Esophagus squamous epithelium (tissue), 5 donors: Measurements from ENCODE around the gene ST7. TPM values are rescaled to one million over a fixed set of nuclear protein-coding genes. Genes with fewer than 3 reads are reported as not detected.

Experiments
- DNase-seq: peaks from one replicate; lab custom pipeline; 2025; lab: John Stamatoyannopoulos, UW
- H3K27ac ChIP-seq, 4 donors: fragments of 200-600 bp; sonication (generic); one replicate each; pipeline ENCODE4 v1.5.1; 2016 to 2019; ENCODE audit warnings: mild to moderate bottlenecking in 1 of 4
- H3K27me3 ChIP-seq, 4 donors: fragments of 200-600 bp; sonication (generic); 1 replicate in 3 of 4; 2 replicates in 1 of 4; pipeline versions ENCODE4 v1.5.1 to v1.6.0; 2017 to 2021; ENCODE audit warnings: antibody characterized with exemption in 1 of 4
- H3K36me3 ChIP-seq, 3 donors: fragments of 200-600 bp; sonication (generic); one replicate each; pipeline ENCODE4 v1.5.1; 2016 to 2019
- H3K4me1 ChIP-seq, 3 donors: fragments of 200-600 bp; sonication (generic); one replicate each; pipeline ENCODE4 v1.5.1; 2017 to 2019
- H3K4me3 ChIP-seq, 4 donors: fragments of 200-600 bp; sonication (generic); 1 replicate in 3 of 4; 2 replicates in 1 of 4; pipeline ENCODE4 v1.5.1; 2016 to 2019; ENCODE audit warnings: mild to moderate bottlenecking in 2 of 4, moderate library complexity in 1 of 4
- H3K9me3 ChIP-seq, 3 donors: fragments of 200-600 bp; sonication (generic); one replicate each; pipeline ENCODE4 v1.5.1; 2016 to 2019
- POLR2A ChIP-seq, 4 donors: fragments of 450-650 bp; IDR thresholded peaks; one replicate each; pipeline ENCODE4 v1.6.1; 2017; ENCODE audit warnings: antibody characterized with exemption in 4 of 4, mild to moderate bottlenecking in 4 of 4, moderate library complexity in 3 of 4
- WGBS, 2 donors: methylation state at CpG; one replicate each; pipeline ENCODE4 v1.1.5; 2018; 5-methylcytosine and 5-hydroxymethylcytosine counted together
- intact Hi-C: fragments of 100-400 bp; cut with DNase I; formaldehyde crosslinking; loops from one replicate; pipeline ENCODE4 v1.15.0; 2022
- total RNA-seq, 4 donors: library from RNA; depleted of rRNA; stranded (reverse); fragments of >200 nt; gene quantifications; one replicate each; pipeline ENCODE4 v1.1.0, GENCODE V29; 2016
- TF ChIP-seq, protein P1 (sequence below), 6 experiments: fragments of 450-650 bp in 4 of 6; fragments of 200-600 bp in 2 of 6; sonication (generic) in 2 of 6; IDR thresholded peaks; one replicate each; pipeline ENCODE4 v1.5.1; 2016 to 2019; ENCODE audit warnings: antibody characterized with exemption in 6 of 6, mild to moderate bottlenecking in 4 of 6, moderate library complexity in 4 of 6
- donor health status: DM: yes; HTN: yes; CAD: no.

ST7 gene
- total RNA-seq, 4 donors from 2014 or later = 12.9 to 18.0 (median 15.3) TPM

DNA sequence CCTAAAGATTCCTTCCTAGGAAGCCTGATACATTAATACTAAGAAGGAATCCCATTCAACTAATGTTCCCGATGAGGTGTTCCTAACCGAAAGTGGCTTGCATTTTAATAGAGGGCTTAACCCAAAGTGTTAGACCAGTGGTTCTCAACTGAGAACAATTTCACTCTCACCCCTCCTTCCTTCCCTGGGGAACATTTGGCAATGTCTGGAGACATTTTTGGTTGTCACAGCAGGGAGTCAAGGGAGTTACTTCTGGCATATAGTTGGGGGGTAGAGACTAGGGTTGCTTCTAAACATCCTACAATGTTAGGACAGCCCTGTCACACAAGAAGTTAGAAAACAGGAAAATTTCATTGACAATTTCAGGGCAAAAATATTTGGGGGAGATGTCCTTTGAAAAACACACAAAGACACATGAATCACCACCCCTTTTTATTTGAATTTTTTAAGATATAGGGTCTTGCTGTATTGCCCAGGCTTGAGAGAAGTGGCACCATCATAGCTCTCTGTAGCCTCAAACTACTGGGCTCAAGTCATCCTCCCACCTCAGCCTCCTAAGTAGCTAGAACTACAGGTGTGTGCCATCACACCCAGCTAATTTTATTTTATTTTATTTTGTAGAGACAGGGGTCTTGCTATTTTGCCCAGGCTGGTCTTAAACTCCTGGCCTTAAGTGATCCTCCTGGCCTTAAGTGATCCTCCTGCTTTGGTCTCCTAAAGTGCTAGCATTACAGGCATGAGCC is 318.9 kb downstream of the ST7 start:
- 83 to 87% methylated on average over 2 of the region's 2 CpGs for WGBS, 2 donors
- peaks cover 0 to 13% (median 3%) of the 10 kb centered on the region in 3 donors for H3K4me1 ChIP-seq
- TF ChIP-seq, protein P1, sequence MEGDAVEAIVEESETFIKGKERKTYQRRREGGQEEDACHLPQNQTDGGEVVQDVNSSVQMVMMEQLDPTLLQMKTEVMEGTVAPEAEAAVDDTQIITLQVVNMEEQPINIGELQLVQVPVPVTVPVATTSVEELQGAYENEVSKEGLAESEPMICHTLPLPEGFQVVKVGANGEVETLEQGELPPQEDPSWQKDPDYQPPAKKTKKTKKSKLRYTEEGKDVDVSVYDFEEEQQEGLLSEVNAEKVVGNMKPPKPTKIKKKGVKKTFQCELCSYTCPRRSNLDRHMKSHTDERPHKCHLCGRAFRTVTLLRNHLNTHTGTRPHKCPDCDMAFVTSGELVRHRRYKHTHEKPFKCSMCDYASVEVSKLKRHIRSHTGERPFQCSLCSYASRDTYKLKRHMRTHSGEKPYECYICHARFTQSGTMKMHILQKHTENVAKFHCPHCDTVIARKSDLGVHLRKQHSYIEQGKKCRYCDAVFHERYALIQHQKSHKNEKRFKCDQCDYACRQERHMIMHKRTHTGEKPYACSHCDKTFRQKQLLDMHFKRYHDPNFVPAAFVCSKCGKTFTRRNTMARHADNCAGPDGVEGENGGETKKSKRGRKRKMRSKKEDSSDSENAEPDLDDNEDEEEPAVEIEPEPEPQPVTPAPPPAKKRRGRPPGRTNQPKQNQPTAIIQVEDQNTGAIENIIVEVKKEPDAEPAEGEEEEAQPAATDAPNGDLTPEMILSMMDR (IDR thresholded peaks at IDR 0.05) = no peak
- TF ChIP-seq POLR2A (IDR thresholded peaks at IDR 0.05) = no peak
- H3K4me3 ChIP-seq = no peak overlapping the region
- H3K36me3 ChIP-seq = no peaks in the 10 kb centered on the region
- H3K27ac ChIP-seq = no peak overlapping the region
- no peak for DNase-seq
- intact Hi-C loops = no loop called here
- H3K9me3 ChIP-seq = no peaks in the 10 kb centered on the region
- peaks cover 0 to 7% (median 0%) of the 10 kb centered on the region in 4 donors for H3K27me3 ChIP-seq

GRCh38 chr7:117273325-117273724 is 320.0 kb downstream of the ST7 start:
- Histone ChIP-seq H3K4me1 (peaks cover 0 to 13% (median 3%) of the 10 kb centered on the region in 3 donors), H3K27ac (no peak overlapping the region), H3K36me3 (no peaks in the 10 kb centered on the region), H3K9me3 (no peaks in the 10 kb centered on the region), H3K4me3 (no peak overlapping the region), H3K27me3 (peaks cover 0 to 7% (median 0%) of the 10 kb centered on the region in 4 donors)
- TF ChIP-seq POLR2A (IDR thresholded peaks at IDR 0.05) = no peak
- TF ChIP-seq, protein P1 (IDR thresholded peaks at IDR 0.05) = no peak
- no peak for DNase-seq
- WGBS, 2 donors = 35 to 36% methylated on average over 2 of the region's 2 CpGs
- intact Hi-C loops = no loop called here

GRCh38 chr7:117273814-117274225 is 320.5 kb downstream of the ST7 start:
- intact Hi-C loops = no loop called here
- Histone ChIP-seq H3K27me3 (peaks cover 0 to 7% (median 0%) of the 10 kb centered on the region in 4 donors), H3K27ac (no peak overlapping the region), H3K9me3 (no peaks in the 10 kb centered on the region), H3K36me3 (no peaks in the 10 kb centered on the region), H3K4me1 (peaks cover 0 to 13% (median 3%) of the 10 kb centered on the region in 3 donors), H3K4me3 (no peak overlapping the region)
- TF ChIP-seq POLR2A (IDR thresholded peaks at IDR 0.05) = no peak
- TF ChIP-seq, protein P1 (IDR thresholded peaks at IDR 0.05) = no peak
- WGBS, 2 donors = 23 to 29% methylated on average over 11 of the region's 11 CpGs
- DNase-seq = no peak

- H3K36me3 ChIP-seq = no peaks in the 10 kb centered on the region
- H3K27ac ChIP-seq = no peak overlapping the region
- peaks cover 0 to 15% (median 3%) of the 10 kb centered on the region in 3 donors for H3K4me1 ChIP-seq
- intact Hi-C loops = no loop called here
- H3K27me3 ChIP-seq = peaks cover 0 to 7% (median 0%) of the 10 kb centered on the region in 4 donors
- TF ChIP-seq, protein P1 (IDR thresholded peaks at IDR 0.05) = no peak
- no peak for TF ChIP-seq POLR2A (IDR thresholded peaks at IDR 0.05)
- DNase-seq = no peak
- no peaks in the 10 kb centered on the region for H3K9me3 ChIP-seq
- WGBS, 2 donors = 75 to 76% methylated on average over 3 to 4 of the region's 4 CpGs
- H3K4me3 ChIP-seq = no peak overlapping the region
Measured at GRCh38 chr7:117274951-117275350, 321.6 kb downstream of the ST7 start.

- Histone ChIP-seq H3K27ac (no peak overlapping the region), H3K4me1 (peaks cover 0 to 29% (median 3%) of the 10 kb centered on the region in 3 donors), H3K9me3 (no peaks in the 10 kb centered on the region), H3K27me3 (peaks cover 0 to 6% (median 0%) of the 10 kb centered on the region in 4 donors), H3K4me3 (no peak overlapping the region), H3K36me3 (no peaks in the 10 kb centered on the region)
- 65 to 86% methylated on average over 2 to 3 of the region's 3 CpGs for WGBS, 2 donors
- DNase-seq = no peak
- intact Hi-C loops = no loop called here
- TF ChIP-seq, protein P1 (IDR thresholded peaks at IDR 0.05) = no peak
- TF ChIP-seq POLR2A (IDR thresholded peaks at IDR 0.05) = no peak
Measured at GRCh38 chr7:117277576-117277975, 324.3 kb downstream of the ST7 start.
